ENCODE data around the gene ZNF48. TPM values are rescaled to one million over a fixed set of nuclear protein-coding genes. Genes with fewer than 3 reads are reported as not detected.
A peak's percentile ranks its signal among the peaks of the same experiment; 100 is the strongest.

The ZNF48 gene
- total RNA-seq, 1 experiment from 2014 or later, result 8.9 TPM

- DNase-seq (peak; percentile 85), ATAC-seq (peak; percentile 66)
- peak overlapping the region; percentile 51 for H3K4me2 ChIP-seq (ENCODE audit: low read length)
- no peak overlapping the region; the same call in 1 of the 2 replicates for H3K4me3 ChIP-seq (ENCODE audit: low read length)
- TF ChIP-seq EZH2phosphoT487 (IDR thresholded peaks at IDR 0.05; ENCODE audit: borderline replicate concordance, low read length) (no peak), CTCF (conservative IDR thresholded peaks at IDR 0.05; ENCODE audit: low read depth, low read length) (peak; percentile 80)
- no peaks in the 10 kb centered on the region for H3K27me3 ChIP-seq (ENCODE audit: low read length)
- intact Hi-C loops (cut with micrococcal nuclease), result loop anchor here (5.0 kb wide), 1 partner anchor 42 kb away; no protein-coding TSS in a partner anchor
- H3F3A ChIP-seq (ENCODE audit: low read length, unreplicated experiment), result no peaks in the 10 kb centered on the region
- H3K27ac ChIP-seq (ENCODE audit: low read length), result no peak overlapping the region
- BruUV-seq (replicated peaks), result no TSS peak
- no peaks in the 10 kb centered on the region for H3K9me2 ChIP-seq (replicated peaks; ENCODE audit: low read length)
- no peak overlapping the region for H2AFZ ChIP-seq (ENCODE audit: low read length)
- ChIA-PET POLR2A (ENCODE audit: unreplicated experiment) (interaction anchor here (0.6 kb wide), 1 partner anchor 56 kb away, joined by 19 read pairs; no protein-coding TSS in a partner anchor), CTCF (interaction anchor here (0.6 to 1.1 kb wide), 6 partner anchors 8 to 68 kb away, joined by 3 to 8 read pairs (median 6); partner anchors contain the start of genes DCTPP1, TBC1D10B and ZNF48)
- 0 out of 2 replicates have a peak, but pooled peaks cover 6% of the 10 kb centered on the region for H3K79me2 ChIP-seq (ENCODE audit: low read length)
- H3K9ac ChIP-seq (ENCODE audit: low read length), result no peak overlapping the region
- H3K36me3 ChIP-seq (ENCODE audit: low read depth, low read length), result no peaks in the 10 kb centered on the region
- H3K9me3 ChIP-seq (ENCODE audit: low read length), result no peaks in the 10 kb centered on the region
- H3K4me1 ChIP-seq (ENCODE audit: insufficient read depth, low read length), result peaks cover 13% of the 10 kb centered on the region
- H4K20me1 ChIP-seq (ENCODE audit: low read length), result no peaks in the 10 kb centered on the region
These were observed 14.2 kb downstream of the ZNF48 start for GRCh38 chr16:30409125-30410060.

GRCh38 chr16:30413112-30413806 lies 18.0 kb downstream of the ZNF48 start:
- intact Hi-C loops (cut with micrococcal nuclease), result no loop called here
- Histone ChIP-seq H3F3A (ENCODE audit: low read length, unreplicated experiment) (no peaks in the 10 kb centered on the region), H3K4me2 (ENCODE audit: low read length) (no peak overlapping the region), H3K9me3 (ENCODE audit: low read length) (no peaks in the 10 kb centered on the region), H3K4me3 (ENCODE audit: low read length) (no peak overlapping the region), H3K9me2 (replicated peaks; ENCODE audit: low read length) (no peaks in the 10 kb centered on the region), H3K4me1 (ENCODE audit: insufficient read depth, low read length) (peaks cover 6% of the 10 kb centered on the region), H3K27me3 (ENCODE audit: low read length) (no peaks in the 10 kb centered on the region), H4K20me1 (ENCODE audit: low read length) (no peaks in the 10 kb centered on the region), H3K27ac (ENCODE audit: low read length) (no peak overlapping the region), H3K9ac (ENCODE audit: low read length) (no peak overlapping the region), H3K79me2 (ENCODE audit: low read length) (0 out of 2 replicates have a peak, but pooled peaks cover 3% of the 10 kb centered on the region), H2AFZ (ENCODE audit: low read length) (no peak overlapping the region), H3K36me3 (ENCODE audit: low read depth, low read length) (no peaks in the 10 kb centered on the region)
- ChIA-PET CTCF (no interaction called here), POLR2A (ENCODE audit: unreplicated experiment) (no interaction called here)
- DNase-seq (no peak), ATAC-seq (no peak)
- no TSS peak for BruUV-seq (replicated peaks)
- no peak for TF ChIP-seq EZH2 (IDR thresholded peaks at IDR 0.05; ENCODE audit: low read length, unreplicated experiment)
- TF ChIP-seq EZH2phosphoT487 (IDR thresholded peaks at IDR 0.05; ENCODE audit: borderline replicate concordance, low read length), result no peak
- TF ChIP-seq CTCF (conservative IDR thresholded peaks at IDR 0.05; ENCODE audit: low read depth, low read length), result no peak
